RPMI8226 (cell line): ENCODE measurements around the gene NLK.
"Not testable (repeated sequence)": the region's sequence is repeated elsewhere in the genome, so short reads cannot be mapped to it uniquely, and the experiment has no call there.

Experiments
- DNase-seq: peaks from one replicate; pipeline ENCODE4 v3.0.0-alpha.2; 2015

Gene NLK

DNA sequence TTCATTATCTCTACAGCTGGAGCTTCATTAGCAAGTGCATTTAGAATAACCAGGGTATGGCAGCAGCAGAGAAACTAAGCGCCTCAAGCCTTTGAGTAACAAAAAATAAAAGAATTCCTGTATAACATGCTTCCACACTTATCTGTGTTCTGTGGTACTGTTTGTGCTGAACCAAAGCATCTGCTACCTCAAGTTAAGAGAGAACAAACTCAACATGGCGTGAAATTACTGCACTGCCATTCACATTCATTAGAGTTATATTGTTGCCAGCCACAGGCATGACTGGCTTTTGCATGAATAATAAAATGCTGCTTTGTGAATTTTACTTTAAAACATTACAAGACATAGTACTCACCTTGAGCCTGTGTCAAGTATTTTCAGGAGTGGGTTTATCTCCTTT lies 76.6 kb downstream of the NLK start:
- no peak for DNase-seq

DNA sequence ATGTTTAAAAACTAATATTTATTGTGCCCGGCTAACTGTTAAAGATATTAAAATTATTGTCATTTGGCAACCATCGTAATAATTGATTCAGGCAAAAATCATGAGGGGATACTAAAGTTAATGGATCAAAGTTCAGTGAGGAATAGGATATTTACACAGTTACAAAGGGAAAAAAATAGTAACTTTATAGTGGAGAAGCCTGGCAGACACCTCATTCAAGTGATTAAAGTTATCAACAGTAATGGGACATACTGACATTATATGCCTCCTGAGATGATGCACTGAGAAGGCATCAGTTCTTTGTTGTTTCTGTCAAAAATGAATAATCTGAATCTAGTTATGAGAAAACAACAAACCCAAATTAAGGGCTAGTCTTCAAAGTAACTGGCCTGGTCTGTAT lies 77.1 kb downstream of the NLK start:
- DNase-seq, result no peak

DNA sequence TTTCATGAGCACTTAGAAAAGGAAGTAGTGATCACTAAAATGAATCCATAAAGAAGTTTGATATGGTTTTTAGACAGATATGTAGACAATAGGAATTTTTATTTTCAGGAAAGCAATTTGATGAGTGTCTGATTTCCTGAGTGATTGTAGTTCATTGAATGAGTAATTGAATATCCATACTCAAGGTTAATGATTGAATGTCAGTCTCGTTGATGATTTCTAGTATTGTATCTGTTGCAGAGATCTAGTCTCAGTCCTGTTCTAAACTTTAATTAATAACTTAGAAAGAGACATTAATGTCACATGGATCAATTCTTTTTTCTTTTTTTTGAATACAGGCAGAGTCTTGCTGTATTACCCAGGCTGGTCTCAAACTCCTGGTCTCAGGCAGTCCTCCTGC lies 78.3 kb downstream of the NLK start:
- no peak for DNase-seq

DNA sequence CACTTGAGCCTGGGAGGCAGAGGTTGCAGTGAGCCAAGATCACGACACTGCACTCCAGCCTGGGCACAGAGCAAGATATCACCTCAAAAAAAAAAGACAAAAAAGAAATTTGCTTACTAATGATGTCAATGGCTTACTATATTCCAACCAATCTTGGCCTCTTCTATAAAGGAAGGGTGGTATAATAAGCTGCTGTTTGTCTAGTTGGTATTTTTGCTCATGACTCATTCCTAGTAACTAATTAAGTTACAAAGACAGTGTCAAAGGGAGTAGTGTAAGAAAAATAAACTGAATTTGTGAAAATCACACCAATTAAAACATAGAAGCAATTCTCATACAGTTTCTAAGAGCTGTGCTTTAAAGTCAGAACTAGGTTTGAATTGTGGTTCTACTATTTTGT lies 82.5 kb downstream of the NLK start:
- no peak for DNase-seq

DNA sequence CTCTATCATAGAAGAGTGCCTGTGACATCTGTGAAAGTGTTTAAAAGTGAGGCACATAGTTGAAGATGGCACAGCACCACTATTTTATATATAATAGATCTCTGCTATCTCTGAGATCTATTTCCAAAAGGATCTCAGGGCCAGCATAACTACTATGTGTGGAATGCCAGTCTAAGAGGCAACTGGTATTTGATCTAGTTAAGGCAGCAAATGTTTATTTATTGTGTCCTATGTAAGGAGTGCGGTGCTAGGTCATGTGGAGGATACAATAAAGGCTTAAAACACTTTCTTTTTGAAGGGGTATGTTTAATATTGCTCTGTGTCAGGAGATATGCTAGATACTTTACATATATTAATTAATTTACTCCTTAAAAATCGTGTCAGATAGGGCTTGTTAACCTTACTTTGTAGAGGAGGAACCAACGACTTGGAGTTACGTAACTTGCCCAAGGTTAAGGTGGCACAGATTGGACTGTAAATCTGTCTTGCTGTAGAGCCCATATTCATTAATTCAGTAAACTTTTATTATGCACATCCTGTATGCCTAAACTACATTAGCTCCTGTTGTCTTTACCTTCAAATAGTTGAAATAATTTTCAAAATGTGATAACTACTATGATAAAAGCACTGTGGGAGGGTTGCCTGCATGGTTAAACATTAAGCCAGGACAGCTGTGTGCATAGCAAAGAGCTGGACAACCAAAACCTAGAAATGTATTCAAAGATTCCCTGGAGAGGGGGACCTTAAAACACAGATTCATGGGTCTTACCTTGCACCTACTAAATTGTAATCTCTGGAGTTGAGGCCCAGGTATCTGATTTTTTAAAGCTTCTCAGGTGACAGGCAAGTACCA lies 83.3 kb downstream of the NLK start:
- DNase-seq, result no peak

DNA sequence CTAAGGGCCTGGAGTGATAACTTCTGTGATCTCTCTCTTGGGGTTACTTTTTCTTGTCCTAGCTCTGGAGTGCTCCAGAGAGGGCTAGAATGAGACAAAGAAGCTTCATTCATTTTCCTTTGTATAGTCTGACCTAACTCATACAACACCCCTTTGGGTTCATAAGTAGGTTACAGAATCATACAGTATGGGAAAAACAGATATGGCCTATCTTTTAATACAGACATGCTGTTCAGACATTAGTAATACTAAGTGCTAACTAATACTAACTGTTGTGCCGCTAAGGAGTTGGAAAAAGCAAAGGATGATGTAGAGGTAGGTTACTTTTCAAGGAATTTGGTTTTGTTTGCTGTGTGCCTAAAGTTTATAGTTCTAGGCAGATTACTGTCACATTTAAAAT lies 84.7 kb downstream of the NLK start:
- DNase-seq, result no peak

DNA sequence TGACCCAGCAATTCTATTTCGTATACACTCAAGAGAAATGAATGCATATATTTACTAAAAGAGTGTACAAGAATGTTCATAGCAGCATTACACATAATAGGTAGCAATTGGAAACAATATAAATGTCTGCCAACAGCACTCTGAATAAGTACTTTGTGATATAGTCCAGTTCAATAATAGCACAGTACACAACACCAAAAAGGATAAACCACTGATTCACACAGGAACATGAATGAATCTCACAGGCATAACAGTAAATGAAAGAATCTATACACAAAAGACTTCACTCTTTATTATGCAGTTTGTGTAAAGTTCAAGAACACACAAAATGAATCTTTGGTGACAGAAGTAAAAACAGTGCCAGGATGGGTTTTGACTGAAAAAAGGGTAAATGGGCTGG lies 86.3 kb downstream of the NLK start:
- no peak for DNase-seq

DNA sequence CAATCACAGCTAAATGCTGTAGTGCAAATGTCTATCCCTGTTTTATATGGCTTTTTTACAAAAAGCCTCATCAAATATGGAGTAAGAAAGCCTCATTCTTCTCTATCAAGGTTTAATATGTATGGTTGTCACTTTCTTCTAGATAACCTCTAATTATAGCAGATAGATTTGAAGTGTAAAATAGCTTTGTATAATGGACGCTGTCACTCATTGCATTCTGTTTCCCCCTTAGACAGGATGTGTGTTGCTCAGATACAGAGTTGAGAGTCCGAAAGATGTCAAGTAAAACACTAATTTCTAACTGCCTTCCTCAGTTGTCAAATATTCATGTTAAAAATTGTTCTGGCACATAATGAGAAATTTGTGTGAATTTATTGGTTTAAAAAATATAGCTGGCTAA lies 88.0 kb downstream of the NLK start:
- DNase-seq, result no peak

DNA sequence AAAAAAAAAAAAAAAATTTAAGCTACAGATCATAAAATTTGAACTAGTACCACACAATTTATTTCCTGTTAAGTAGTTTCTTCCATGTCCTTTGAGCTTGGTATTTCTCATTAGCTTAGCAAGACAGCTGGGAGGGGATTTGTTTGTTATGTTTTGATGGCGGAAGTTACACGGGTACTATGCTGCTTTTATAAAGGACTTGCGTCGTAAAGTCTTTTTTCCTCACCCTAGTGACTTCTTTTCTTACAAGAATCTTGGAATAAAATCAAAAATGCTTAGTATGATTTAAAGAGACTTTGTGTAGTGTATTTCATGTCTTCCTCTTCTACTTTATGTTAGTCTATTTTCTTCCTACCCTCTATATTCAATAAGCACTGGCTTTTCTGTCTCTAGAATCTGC lies 89.1 kb downstream of the NLK start:
- no peak for DNase-seq

DNA sequence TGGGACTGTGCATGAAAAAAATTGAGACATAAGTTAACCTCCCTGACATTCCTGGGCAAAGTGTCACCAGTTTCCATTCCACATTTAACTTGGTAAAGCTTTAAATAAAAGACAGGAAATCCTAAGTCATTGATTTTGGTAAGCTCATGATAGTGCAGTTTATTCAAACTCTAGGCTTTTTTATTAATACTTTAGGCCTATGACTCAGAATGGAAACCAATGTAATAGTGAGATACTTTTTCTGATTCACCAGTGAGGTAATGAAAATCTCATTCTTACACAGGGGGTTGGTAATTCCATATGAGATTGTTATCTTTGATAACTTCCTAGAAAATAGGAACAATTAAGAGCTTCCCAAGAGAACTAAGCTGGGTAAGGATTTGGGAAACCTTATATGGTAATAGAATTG lies 91.1 kb downstream of the NLK start:
- no peak for DNase-seq

DNA sequence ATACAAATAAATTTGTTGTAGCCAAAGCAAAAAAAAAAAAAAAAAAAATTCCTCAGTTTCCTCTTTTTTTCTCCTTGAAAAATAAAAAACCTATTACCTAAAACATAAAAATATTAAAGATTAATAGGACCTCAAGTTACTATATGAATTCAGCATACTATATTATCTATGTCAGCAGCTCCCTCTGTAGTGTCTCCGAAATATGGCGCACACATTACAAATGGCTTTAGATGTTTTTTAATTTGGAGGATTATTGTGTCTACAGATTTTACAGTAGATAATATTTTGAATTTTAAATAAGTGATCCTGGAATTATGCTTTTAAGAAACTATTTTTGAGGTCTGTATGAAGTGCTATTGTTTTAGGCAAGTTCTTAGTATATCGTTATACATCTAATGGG lies 94.4 kb downstream of the NLK start:
- no peak for DNase-seq

DNA sequence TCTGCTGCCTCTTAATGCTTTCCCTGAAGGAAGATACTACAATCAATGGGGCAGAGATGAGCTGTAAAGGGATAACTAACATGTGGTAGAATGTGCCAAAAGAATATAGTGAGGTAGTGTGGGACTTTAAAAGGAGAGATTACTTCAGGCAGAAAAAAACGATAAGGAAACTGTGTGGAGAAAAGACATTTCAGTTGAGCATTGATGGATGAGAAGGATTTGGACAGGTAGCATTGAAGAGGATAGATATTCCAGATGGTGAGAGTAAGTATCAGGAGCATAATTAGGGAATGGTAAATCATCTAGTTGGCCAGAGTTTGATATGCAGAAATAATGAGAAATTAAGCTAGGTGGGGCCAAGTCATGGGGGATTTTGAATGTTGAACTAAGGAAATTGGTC lies 97.3 kb downstream of the NLK start:
- no peak for DNase-seq

DNA sequence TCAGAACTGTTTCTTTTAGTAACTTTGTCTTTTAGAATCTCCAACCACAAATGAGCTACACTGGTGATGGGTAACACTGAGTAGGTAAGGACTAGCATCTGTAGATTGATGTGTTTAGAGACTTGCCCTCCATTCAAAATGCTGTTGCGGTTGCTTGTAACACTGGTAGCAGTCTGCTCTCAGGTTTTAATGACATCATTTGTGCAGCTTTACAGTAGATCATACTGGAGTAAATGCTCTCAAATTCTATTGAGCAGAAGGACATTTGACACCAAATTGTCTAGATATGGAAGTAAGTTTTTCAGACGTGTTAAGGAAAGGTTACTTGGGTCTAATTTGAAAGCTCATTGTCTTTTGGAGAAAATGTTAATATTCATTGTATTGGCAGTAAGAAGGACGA lies 98.8 kb downstream of the NLK start:
- no peak for DNase-seq

DNA sequence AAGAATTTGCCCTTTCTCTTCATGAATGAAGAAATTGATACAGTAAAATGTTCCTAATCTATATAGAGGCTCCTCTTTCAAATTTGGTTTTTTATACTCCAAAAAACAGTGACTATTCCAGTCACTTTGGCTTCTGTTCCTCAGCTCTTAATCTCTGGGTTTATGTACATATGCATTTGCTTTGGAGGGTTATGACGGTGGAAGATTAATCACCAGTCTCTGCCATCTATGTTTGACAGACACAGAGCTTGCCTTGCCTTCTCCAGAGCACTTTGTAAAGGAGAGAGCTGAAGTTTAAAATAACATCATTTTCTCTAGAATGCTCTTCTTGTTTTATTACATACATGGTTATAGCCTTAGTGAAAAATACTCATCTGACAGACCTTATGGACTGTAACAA lies 99.3 kb downstream of the NLK start:
- DNase-seq, result no peak

DNA sequence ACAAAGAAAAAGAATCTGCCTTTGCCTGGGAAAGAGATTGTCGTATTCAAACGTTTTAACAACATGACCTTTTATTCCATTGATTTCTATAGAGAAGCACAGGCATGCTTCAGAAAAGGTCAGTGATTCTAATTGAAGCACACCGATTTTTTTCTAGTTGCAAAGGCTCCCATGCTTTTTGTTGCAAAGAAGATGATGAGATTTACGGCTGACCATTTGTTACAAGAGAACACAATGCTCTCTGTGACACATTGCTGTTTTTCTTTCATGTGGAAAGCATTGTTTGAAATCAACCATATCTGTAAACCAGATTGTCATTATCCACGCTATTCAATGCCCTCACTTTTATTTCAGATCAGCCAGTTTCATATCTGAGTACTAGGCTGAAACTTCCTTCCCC lies 99.8 kb downstream of the NLK start:
- DNase-seq, result no peak

DNA sequence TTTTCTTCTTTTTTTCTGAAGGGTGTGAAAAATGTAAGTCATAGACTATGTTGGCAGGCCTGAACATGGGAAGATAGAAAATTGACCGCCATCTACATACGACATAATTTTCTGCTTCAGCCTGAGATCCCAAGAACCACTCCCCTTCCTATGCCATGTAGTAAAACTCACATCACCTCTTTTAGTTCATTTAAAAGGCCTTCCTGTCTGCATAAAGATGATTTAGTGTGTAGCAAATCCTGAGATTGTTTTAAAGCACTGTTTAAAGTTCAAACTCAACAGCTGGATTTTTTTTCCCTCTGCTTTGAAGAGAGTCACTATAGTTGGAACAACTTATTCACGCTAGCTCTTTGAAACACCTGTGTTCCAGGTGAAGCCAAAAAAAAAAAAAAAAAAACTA lies 101.5 kb downstream of the NLK start:
- DNase-seq, result no peak

DNA sequence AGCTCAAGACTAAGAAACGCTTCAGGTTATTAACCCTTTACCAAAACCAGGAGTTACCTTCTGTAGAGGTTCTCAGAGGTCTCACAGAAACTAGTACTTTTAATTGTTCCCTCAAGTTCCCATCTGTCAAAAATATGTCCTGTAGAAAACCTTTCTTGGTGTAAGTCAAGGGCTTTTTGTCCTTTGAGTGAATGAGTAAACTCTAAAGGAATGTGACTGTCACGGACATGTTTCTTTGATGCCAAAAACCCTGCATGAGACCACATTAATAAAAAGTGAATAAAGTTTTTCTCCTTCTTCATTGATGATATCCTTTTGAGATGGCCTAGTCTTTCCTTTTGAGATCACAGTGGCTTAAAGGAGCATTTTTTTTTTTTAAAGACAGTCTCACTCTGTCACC lies 102.9 kb downstream of the NLK start:
- DNase-seq, result no peak

DNA sequence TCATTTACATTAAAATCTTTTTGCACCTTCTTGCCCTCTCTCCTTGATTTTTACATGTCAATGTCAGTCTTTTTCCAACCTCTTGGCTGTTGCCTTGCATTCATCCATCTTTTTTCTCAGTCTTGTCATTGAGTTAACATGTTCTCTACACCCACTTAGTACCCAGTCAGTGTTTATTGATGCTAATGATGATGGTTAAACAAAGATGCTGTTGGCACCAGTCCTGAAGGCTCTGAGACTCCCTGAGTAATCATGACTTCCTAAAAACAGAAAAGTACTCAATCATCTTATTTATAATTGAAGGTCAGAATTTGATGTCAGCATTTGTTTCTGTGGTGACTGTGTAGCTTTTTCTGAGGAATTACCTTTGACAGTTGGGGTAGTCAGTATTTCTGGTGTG lies 104.5 kb downstream of the NLK start:
- no peak for DNase-seq

DNA sequence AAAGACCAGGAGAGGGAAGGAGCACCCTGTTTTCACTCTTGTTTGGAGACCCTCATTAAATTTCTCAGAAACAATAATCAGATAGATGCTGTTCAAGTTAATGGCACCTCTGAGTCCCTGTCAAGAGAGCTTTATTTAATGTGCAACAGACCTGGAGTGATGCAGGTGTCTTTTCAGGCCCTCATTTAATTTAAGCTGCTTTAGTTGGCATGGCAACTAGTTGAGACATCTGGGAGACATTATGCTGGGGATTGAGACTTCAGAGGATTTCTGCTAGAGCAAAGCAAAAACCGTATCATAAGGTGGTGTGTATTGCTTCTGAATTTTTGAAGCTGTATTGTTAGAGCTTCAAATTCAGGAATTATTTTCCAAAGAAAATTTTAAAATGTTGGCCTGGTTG lies 108.5 kb downstream of the NLK start:
- DNase-seq, result no peak

DNA sequence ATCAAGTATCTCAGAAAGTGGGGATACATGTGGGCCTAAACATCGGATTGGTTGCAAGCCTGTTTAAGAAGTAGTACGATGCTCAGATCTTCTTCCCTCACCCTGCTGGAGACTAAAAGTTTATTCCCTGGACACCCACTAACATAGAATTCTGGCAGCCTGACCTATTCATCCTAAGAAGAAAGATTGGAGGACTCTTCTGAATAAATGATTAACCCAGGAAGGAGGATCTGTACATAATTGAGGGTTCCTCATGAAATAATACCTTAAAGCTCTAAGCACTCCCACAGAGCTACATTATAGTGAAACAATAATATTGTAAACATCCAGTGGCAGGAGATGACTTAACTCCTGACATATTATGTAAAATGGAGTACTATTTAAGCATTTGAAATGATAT lies 111.7 kb downstream of the NLK start:
- DNase-seq, result no peak

DNA sequence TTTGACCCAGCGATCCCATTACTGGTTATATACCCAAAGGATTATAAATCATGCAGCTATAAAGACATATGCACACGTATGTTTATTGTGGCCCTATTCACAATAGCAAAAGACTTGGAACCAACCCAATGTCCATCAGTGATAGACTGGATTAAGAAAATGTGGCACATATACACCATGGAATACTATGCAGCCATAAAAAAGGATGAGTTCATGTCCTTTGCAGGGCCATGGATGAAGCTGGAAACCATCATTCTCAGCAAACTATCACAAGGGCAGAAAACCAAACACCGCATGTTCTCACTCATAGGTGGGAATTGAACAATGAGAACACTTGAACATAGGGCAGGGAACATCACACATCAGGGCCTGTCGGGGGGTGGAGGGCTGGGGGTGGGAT lies 112.9 kb downstream of the NLK start:
- DNase-seq, result not testable (repeated sequence)

DNA sequence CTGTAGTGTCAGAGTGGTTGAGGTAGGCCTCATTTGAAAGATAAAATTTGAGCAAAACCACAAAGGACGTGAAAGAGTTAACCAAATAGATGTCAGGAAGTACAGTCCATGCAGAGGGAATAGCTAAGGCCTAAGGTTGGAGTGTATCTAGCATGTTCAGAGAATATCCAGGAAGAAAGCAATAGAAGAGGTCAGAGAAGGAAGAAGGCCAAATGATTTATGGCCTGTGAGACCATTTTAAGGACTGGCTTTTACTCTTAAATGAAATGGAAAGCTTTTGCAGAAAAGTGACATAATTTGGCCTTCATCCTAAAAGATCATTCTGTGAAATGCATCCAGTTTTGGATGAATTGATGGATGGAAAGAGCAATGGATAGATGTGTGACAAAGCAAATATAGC lies 116.5 kb downstream of the NLK start:
- DNase-seq, result no peak

DNA sequence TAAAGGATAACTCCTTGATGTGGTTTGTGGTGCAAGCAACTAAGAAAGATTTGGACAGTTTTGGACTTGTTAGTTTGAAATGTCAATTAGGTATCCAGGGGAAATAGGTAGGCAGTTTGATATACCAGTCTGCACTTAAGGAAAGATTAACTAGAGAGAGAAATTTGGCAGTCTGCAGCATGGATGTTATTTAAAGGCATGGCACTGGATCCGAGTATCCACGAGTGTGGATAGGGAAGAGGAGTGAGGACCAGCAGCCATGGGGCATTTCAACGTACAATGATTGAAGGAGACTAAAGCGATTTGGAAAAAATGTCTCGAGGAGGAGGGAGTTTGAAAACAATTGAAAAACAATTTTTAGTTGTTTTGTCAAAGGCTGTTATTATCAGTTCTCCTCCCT lies 117.4 kb downstream of the NLK start:
- DNase-seq, result no peak

DNA sequence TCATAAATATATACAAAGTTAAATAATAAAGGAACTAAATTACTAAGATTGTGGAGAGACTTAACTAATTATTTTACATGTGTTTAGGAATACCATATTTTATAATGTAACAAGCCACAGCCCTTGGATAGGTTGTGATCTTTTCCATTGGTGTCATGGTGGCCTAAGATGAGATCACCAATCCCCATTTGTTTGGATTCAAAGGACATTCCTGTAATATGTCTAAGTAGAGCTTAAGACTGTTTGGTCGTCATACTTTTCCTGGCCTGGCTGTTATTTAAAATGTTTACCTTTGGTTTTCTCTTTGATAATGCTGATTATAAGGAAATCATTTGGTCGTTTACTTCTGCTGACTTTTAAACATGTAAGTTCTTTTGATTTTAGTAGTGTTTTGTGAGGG lies 118.1 kb downstream of the NLK start:
- no peak for DNase-seq

DNA sequence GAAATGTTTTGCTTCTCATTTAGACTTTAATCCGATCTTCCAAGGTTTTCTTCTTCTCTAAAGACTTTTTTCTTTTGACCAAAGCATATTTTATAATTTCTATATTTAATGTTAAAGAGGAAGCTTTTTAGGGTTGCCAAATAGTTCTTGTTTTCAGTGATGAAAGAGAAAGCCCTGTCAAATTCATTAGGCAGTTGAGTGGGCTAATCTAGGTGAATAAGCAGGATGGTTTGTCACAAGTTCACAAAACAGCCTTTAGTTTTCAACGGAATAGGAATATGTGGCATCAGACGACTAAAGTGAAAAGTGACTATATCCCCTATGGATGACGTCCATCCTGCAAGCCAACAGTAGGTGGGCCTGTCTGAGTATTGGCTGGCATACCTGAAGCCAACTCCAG lies 118.8 kb downstream of the NLK start:
- no peak for DNase-seq

DNA sequence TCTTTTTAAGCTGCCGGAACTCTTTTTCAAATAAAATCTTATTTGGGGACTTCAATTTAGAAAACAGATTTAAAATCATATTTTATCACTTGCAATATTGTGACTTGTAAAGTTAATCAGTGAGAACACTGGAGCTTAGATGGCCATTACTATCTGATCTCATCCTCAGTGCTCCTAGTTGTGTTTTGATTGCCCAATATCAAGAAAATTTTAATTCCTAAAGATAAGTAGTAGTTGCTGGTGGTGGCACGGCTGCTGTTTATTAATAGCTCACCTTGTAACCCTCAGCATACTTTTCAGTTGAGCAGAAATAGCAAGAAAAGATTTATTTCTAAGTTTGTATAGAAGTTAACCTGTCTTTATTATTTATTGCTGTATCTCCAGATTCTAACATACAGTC lies 124.0 kb downstream of the NLK start:
- no peak for DNase-seq
